Adrenal gland (tissue), 5 donors: Measurements from ENCODE around the gene ASPA.

Experiments used
- POLR2A ChIP-seq, 2 donors: fragments of 450-650 bp; IDR thresholded peaks; one replicate each; pipeline ENCODE4 v1.6.1; 2017; ENCODE audit warnings: antibody characterized with exemption in 2 of 2, mild to moderate bottlenecking in 2 of 2, moderate library complexity in 1 of 2
- TF ChIP-seq, protein P1 (sequence below), 6 experiments: fragments of 450-650 bp in 4 of 6; fragments of 200-600 bp in 2 of 6; sonication (generic) in 1 of 6; IDR thresholded peaks; 1 replicate in 5 of 6; 2 replicates in 1 of 6; pipeline versions ENCODE4 v1.5.1 to v1.8.0; 2016 to 2021; ENCODE audit warnings: antibody characterized with exemption in 6 of 6, mild to moderate bottlenecking in 2 of 6, moderate library complexity in 1 of 6
- donor health status: DM: no; HTN: no; CAD: no.

DNA sequence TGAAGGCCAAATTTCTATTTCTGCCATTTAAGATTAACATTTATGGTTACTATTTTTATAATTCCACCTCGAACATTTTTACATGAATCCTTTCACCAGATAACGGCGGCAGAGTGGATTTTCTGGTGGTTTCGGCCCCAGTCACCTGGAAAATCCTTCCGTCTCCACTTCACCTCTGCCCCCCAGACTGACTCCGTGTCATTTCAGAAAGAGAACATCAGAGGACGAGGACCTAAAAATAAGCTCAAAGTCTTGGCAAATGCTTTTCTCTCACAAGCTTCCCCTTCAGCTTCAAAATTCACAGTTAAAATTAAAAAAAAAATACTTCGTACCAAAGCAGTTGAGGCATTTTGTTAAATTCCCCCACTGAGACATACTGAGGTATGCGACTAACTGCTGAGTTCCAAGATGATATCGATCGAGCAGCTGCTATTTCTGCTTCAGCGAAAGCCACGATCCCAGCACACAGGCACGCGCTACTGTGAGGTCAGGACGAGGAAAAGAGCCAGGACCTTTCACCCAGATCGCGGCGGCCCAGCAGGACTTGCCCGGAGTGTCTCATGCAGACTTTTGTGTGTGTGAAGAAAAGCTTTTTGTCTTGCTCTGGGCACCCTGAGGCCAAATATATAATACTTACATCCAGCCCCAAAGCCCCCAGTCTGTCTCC, 36.8 kb downstream of the ASPA start:
- no peak for TF ChIP-seq POLR2A (IDR thresholded peaks at IDR 0.05)
- TF ChIP-seq, protein P1, sequence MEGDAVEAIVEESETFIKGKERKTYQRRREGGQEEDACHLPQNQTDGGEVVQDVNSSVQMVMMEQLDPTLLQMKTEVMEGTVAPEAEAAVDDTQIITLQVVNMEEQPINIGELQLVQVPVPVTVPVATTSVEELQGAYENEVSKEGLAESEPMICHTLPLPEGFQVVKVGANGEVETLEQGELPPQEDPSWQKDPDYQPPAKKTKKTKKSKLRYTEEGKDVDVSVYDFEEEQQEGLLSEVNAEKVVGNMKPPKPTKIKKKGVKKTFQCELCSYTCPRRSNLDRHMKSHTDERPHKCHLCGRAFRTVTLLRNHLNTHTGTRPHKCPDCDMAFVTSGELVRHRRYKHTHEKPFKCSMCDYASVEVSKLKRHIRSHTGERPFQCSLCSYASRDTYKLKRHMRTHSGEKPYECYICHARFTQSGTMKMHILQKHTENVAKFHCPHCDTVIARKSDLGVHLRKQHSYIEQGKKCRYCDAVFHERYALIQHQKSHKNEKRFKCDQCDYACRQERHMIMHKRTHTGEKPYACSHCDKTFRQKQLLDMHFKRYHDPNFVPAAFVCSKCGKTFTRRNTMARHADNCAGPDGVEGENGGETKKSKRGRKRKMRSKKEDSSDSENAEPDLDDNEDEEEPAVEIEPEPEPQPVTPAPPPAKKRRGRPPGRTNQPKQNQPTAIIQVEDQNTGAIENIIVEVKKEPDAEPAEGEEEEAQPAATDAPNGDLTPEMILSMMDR (IDR thresholded peaks at IDR 0.05): no peak
